ENCODE data around the gene HMGCL. TPM values are rescaled to one million over a fixed set of nuclear protein-coding genes. Genes with fewer than 3 reads are reported as not detected.

HMGCL gene
- total RNA-seq, 4 donors from 2014 or later, result 35.8 to 84.3 (median 57.0) TPM

DNA sequence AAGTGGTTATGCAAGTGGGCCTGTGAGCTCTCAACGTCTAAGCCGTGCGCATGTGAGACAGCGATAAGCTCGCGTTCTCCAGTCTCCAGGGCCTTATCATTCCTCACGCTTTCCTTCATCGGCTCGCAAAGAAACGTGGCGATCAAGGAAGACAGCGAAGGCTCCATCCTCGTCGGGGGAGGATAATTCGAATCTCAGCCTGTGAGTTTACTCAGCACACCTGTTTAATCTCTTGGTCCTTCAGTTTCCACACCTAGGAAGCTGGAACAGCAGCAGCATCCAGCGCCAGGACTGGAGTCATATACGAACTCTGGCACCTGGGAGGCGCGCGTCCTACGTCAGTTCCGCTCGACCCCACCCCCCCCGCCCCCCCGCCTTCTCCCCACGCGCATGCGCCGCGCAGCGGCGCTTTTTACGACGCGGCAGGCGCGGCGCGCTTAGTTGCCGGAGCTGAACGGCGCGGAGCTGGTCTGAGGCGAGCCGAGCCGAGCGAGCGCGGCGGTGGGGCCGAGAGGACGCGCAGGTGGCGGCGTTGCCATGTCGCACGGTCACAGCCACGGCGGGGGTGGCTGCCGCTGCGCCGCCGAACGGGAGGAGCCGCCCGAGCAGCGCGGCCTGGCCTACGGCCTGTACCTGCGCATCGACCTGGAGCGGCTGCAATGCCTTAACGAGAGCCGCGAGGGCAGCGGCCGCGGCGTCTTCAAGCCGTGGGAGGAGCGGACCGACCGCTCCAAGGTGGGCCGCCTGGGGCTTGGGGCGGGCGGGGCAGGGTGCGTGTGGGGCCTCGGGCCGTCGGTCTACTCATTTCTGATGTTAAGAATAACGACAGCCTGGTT is 47.0 kb downstream of the HMGCL start, which contains the start of gene PITHD1:
Gene PITHD1, plus strand, starts transcription at position 440 of the 836 bp plus-strand sequence. Its CDS starts 98 bp downstream, at position 538.
- H3K27me3 ChIP-seq, result no peaks in the 10 kb centered on the region
- H3K27ac ChIP-seq, result peak within 1 kb of the TSS; percentile 76 to 92 (median 79)
- no peaks in the 10 kb centered on the region for H3K36me3 ChIP-seq
- peak; percentile 75 to 76 for DNase-seq
- peak within 1 kb of the TSS; percentile 33 to 99 (median 90) for H3K4me3 ChIP-seq (replicated peaks in 1 of 3)
- TF ChIP-seq, protein P1, sequence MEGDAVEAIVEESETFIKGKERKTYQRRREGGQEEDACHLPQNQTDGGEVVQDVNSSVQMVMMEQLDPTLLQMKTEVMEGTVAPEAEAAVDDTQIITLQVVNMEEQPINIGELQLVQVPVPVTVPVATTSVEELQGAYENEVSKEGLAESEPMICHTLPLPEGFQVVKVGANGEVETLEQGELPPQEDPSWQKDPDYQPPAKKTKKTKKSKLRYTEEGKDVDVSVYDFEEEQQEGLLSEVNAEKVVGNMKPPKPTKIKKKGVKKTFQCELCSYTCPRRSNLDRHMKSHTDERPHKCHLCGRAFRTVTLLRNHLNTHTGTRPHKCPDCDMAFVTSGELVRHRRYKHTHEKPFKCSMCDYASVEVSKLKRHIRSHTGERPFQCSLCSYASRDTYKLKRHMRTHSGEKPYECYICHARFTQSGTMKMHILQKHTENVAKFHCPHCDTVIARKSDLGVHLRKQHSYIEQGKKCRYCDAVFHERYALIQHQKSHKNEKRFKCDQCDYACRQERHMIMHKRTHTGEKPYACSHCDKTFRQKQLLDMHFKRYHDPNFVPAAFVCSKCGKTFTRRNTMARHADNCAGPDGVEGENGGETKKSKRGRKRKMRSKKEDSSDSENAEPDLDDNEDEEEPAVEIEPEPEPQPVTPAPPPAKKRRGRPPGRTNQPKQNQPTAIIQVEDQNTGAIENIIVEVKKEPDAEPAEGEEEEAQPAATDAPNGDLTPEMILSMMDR (IDR thresholded peaks at IDR 0.05), result no peak
- TF ChIP-seq POLR2A (IDR thresholded peaks at IDR 0.05), result peak; percentile 12 to 89
- intact Hi-C loops (cut with DNase I), result loop anchor here (10.0 kb wide), 1 partner anchor 87 kb away; the partner anchor contains the start of gene FUCA1
- H3K9me3 ChIP-seq, result no peaks in the 10 kb centered on the region
- WGBS, 2 donors, result 0 to 1% methylated on average over 16 to 32 of the region's 91 CpGs
- H3K4me1 ChIP-seq, result peaks cover 28 to 39% of the 10 kb centered on the region in 2 donors

DNA sequence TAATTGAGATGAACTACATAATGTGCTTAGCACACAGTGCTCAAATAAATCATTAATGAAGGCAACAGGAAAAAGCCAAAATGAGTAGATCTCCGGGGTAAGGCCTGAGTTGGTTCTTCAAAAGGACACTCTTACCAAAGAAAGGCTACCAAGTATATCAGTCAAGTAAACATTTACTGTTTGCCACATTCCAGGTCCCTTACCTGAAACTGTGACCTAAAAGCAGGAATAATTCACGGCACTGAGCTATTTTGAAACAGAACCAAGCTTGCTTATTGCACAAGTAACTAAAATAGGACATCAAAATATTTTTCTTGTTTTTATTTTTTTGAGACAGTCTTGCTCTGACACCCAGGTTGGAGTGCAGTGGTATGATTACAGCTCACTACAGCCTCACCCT is 49.0 kb downstream of the HMGCL start:
- H3K27me3 ChIP-seq, result no peaks in the 10 kb centered on the region
- H3K4me1 ChIP-seq, result peaks cover 28 to 40% of the 10 kb centered on the region in 2 donors
- DNase-seq, result no peak
- no peaks in the 10 kb centered on the region for H3K9me3 ChIP-seq
- TF ChIP-seq, protein P1 (IDR thresholded peaks at IDR 0.05), result no peak
- TF ChIP-seq POLR2A (IDR thresholded peaks at IDR 0.05), result no peak
- no peak overlapping the region for H3K27ac ChIP-seq
- no peaks in the 10 kb centered on the region for H3K36me3 ChIP-seq
- intact Hi-C loops (cut with DNase I), result loop anchor here (10.0 kb wide), 1 partner anchor 89 kb away; the partner anchor contains the start of gene FUCA1
- no peak overlapping the region for H3K4me3 ChIP-seq (replicated peaks in 1 of 3)
- 93% methylated on average over 2 of the region's 2 CpGs for WGBS, 2 donors

DNA sequence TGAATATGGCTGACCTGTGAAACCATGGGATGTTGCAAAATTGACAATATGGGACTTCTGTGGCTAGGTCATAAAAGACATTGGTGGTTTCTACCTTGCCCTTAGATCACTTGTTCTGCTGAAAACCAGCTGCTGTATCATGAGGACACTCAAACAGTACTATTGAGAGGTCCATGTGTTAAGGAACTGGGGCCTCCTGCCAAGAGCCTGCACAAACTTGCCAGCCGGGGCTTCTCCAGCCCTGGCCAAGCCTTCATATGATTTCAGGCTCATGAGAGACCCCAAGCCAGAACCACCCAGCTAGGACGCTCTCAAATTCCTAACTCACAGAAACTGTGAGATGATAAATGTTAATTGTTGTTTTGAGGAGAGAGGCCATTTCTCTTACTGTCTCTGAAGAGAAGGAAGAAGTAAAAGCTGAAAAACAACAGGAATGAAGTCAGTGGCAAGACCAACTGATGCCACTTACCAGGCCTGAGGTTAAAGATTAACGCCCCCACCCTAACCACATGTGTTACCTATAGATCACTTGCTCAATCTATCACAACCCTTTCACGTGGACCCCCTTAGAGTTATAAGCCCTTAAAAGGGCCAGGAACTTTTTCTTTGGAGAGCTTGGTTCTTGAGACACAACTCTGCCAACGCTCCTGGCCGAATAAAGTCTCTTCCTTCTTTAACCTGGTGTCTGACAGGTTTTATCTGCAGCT is 50.9 kb downstream of the HMGCL start:
- intact Hi-C loops (cut with DNase I), result loop anchor here (5.0 to 10.0 kb wide), 2 partner anchors 90 to 143 kb away; partner anchors contain the start of gene FUCA1
- WGBS, 2 donors, result 56 to 64% methylated on average over 6 of the region's 6 CpGs
- H3K27ac ChIP-seq, result peak overlapping the region in 2 of 3 donors; percentile 0 to 43

DNA sequence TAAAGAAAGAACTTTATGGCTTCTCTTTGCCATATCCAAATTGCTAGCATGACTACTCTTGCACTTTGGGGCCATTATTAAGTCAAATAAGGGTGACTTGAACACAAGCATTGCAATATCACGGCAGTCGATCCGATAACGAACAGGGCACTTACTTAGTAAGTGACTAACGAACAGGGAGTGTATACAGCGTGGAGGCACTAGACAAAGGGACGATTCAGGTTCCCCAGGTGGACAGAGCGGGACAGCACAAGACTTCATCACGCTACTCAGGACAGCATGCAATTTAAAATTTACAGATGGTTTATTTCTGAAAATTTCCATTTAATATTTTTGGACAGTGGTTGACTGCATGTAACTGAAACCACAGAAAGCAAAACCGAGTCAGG is 52.4 kb downstream of the HMGCL start:
- Histone ChIP-seq H3K27ac (no peak overlapping the region), H3K4me1 (peaks cover 18 to 30% of the 10 kb centered on the region in 2 donors), H3K36me3 (no peaks in the 10 kb centered on the region), H3K27me3 (no peaks in the 10 kb centered on the region), H3K4me3 (replicated peaks in 1 of 3) (no peak overlapping the region), H3K9me3 (no peaks in the 10 kb centered on the region)
- 90 to 92% methylated on average over 10 of the region's 10 CpGs for WGBS, 2 donors
- intact Hi-C loops (cut with DNase I), result loop anchor here (5.0 to 10.0 kb wide), 2 partner anchors 92 to 144 kb away; partner anchors contain the start of gene FUCA1
- DNase-seq, result no peak
- no peak for TF ChIP-seq POLR2A (IDR thresholded peaks at IDR 0.05)
- TF ChIP-seq, protein P1 (IDR thresholded peaks at IDR 0.05), result no peak

More for the DNA sequence above, 50.9 kb downstream of the HMGCL start:
- Histone ChIP-seq H3K36me3 (no peaks in the 10 kb centered on the region), H3K4me1 (peaks cover 24 to 35% of the 10 kb centered on the region in 2 donors), H3K27me3 (no peaks in the 10 kb centered on the region), H3K9me3 (no peaks in the 10 kb centered on the region), H3K4me3 (replicated peaks in 1 of 3) (no peak overlapping the region)
- DNase-seq, result peak; percentile 75 to 79
- TF ChIP-seq, protein P1 (IDR thresholded peaks at IDR 0.05), result no peak
- TF ChIP-seq POLR2A (IDR thresholded peaks at IDR 0.05), result no peak

All from thyroid gland (tissue), 4 donors.